SU-DHL-6 (cell line): ENCODE results near the gene CXCL8.

ENCODE experiments used
- CTCF ChIP-seq: fragments of 200-600 bp; sonication (generic); IDR thresholded peaks from one replicate; pipeline ENCODE4 v1.5.1; 2017; ENCODE audit warnings: antibody characterized with exemption, mild to moderate bottlenecking, low read length, moderate library complexity; ENCODE audit not compliant: insufficient read depth, poor library complexity, severe bottlenecking
- EZH2phosphoT487 ChIP-seq: fragments of 200-600 bp; sonication (generic), shearing (Covaris generic); conservative IDR thresholded peaks from 2 replicates; pipeline ENCODE4 v1.6.1; 2018; ENCODE audit warnings: mild to moderate bottlenecking, antibody characterized with exemption, low read length, moderate library complexity, mixed read lengths

- no peak for TF ChIP-seq CTCF
- TF ChIP-seq EZH2phosphoT487 = no peak
Measured at GRCh38 chr4:73788411-73788810, 48.0 kb downstream of the CXCL8 start.
